HG02840 (cell line): ENCODE data around the gene GFI1B.

Source experiments
- ATAC-seq: cut with Tn5 transposase; IDR thresholded peaks from one replicate; pipeline ENCODE4 v1.9.1; 2021; ENCODE audit warnings: mild to moderate bottlenecking, moderate library complexity, moderate number of reproducible peaks; ENCODE audit not compliant: unreplicated experiment, low FRiP score

GFI1B gene

GRCh38 chr9:132978451-132979131, at the start of gene GFI1B:
TSS of gene GFI1B (plus strand) at chr9:132978694. CDS start at chr9:132986679, 7,985 bp downstream.
- ATAC-seq: no peak

GRCh38 chr9:132931178-132931735, 47.2 kb upstream of the GFI1B start:
- ATAC-seq: no peak

GRCh38 chr9:132935026-132935425, 43.5 kb upstream of the GFI1B start:
- no peak for ATAC-seq

- ATAC-seq: no peak
These were observed 41.0 kb upstream of the GFI1B start for GRCh38 chr9:132937463-132937901.

GRCh38 chr9:132939169-132939568, 39.3 kb upstream of the GFI1B start:
- no peak for ATAC-seq

- no peak for ATAC-seq
These were observed 35.8 kb upstream of the GFI1B start for GRCh38 chr9:132942541-132943182.

GRCh38 chr9:132943651-132944293, 34.7 kb upstream of the GFI1B start:
- ATAC-seq: peak; percentile 1

- ATAC-seq: peak; percentile 74
These were observed 34.0 kb upstream of the GFI1B start, which contains the start of gene TSC1 for GRCh38 chr9:132944294-132945185. TSS of gene TSC1 (minus strand) at chr9:132944616. CDS start at chr9:132928872, 15,744 bp downstream.

GRCh38 chr9:132945186-132946130, 33.0 kb upstream of the GFI1B start:
- ATAC-seq: no peak

- ATAC-seq: no peak
These were observed 32.3 kb upstream of the GFI1B start for GRCh38 chr9:132946211-132946610.

GRCh38 chr9:132946631-132947295, 31.7 kb upstream of the GFI1B start:
- ATAC-seq: no peak

- no peak for ATAC-seq
These were observed 30.7 kb upstream of the GFI1B start for GRCh38 chr9:132947756-132948155.

- no peak for ATAC-seq
These were observed 29.9 kb upstream of the GFI1B start for GRCh38 chr9:132948482-132949050.

- no peak for ATAC-seq
These were observed 28.8 kb upstream of the GFI1B start for GRCh38 chr9:132949709-132950108.

- no peak for ATAC-seq
These were observed 23.4 kb upstream of the GFI1B start for GRCh38 chr9:132955123-132955522.

- ATAC-seq: no peak
These were observed 22.7 kb upstream of the GFI1B start for GRCh38 chr9:132955768-132956167.

GRCh38 chr9:132957805-132958204, 20.7 kb upstream of the GFI1B start:
- ATAC-seq: no peak

- no peak for ATAC-seq
These were observed 17.5 kb upstream of the GFI1B start for GRCh38 chr9:132961002-132961401.
